Stimulated activated CD4-positive, alpha-beta T cell treated with anti-CD3 and anti-CD28 coated beads, TNF-alpha, amount 100 ng/mL, for 48 hours (primary cell): ENCODE results near the gene SMIM14.
"Not testable (repeated sequence)": the region's sequence is repeated elsewhere in the genome, so short reads cannot be mapped to it uniquely, and the experiment has no call there.

ENCODE experiments used
- DNase-seq, 3 donors: peaks; one replicate each; pipeline ENCODE4 v3.0.0-alpha.2; 2020; ENCODE audit warnings: low read depth in 3 of 3

SMIM14 gene

GRCh38 chr4:39502664-39503035, 136.0 kb downstream of the SMIM14 start:
- not testable (repeated sequence) for DNase-seq

GRCh38 chr4:39502019-39502663, 136.5 kb downstream of the SMIM14 start:
- DNase-seq: no peak

GRCh38 chr4:39498727-39499020, 140.0 kb downstream of the SMIM14 start:
- DNase-seq: no peak

GRCh38 chr4:39497909-39498726, 140.5 kb downstream of the SMIM14 start:
- no peak for DNase-seq
